GM18873 (cell line): ENCODE data around the gene FAM120AOS.

Experiments used
- ATAC-seq: cut with Tn5 transposase; IDR thresholded peaks from one replicate; pipeline ENCODE4 v1.9.1; 2021; ENCODE audit warnings: mild to moderate bottlenecking, moderate library complexity, moderate number of reproducible peaks; ENCODE audit not compliant: unreplicated experiment, low FRiP score

Gene FAM120AOS

DNA sequence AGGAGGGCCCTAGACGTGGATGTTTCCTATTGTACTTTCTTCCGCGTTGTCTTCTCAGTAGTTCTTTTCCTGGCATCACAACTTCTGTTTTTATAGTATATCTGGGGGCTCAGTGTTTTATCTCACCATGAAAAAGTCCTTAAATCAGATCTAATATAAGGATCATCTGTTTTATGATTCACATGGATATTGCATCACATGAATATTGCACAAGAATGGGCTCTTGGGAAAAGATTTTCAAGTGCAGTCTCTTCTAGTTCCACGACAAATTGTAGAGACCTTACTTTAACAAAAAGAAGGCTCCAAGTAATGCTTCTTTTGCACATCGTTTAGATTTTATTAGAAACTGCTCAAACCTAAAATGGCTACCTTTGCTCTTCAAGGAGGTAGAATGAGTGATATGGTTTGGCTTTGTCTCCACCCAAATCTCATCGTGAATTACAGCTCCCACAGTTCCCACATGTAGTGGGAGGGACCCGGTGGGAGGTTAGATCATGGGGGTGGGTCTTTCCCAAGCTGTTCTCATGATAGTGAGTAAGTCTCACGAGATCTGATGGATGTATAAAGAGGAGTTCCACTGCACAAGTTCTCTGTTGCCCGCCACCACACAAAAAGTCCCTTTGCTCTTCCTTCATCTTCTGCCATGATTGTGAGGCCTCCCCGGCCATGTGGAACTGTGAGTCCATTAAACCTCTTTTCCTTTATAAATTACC lies 55.6 kb downstream of the FAM120AOS start:
- no peak for ATAC-seq
